GM19328 (cell line): Measurements from ENCODE around the gene MRPL53.

ENCODE experiments used
- ATAC-seq: cut with Tn5 transposase; IDR thresholded peaks from one replicate; pipeline ENCODE4 v1.9.1; 2021; ENCODE audit warnings: mild to moderate bottlenecking, moderate library complexity; ENCODE audit not compliant: unreplicated experiment

MRPL53 gene

GRCh38 chr2:74429487-74430451 lies 42.7 kb downstream of the MRPL53 start:
- ATAC-seq = no peak

DNA sequence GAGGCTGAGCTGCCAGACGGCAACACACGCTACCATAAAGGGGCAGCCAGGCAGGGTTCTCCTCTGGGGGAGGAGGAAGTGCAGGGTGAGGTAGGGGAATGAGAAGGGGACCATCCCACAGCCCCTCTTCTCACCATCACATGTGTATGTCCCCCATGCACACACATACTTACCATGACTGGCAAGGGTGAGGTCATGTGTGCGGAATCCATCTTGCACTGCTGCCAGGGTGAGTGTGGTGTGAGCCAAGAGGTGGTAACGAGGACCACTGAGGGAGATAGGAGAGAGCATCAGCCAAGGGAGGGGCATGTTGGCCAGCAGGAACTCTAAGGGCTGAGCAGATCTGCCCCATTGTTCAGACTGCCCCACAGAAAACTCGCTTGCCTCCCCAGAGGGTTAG lies 43.8 kb downstream of the MRPL53 start:
- ATAC-seq = no peak

DNA sequence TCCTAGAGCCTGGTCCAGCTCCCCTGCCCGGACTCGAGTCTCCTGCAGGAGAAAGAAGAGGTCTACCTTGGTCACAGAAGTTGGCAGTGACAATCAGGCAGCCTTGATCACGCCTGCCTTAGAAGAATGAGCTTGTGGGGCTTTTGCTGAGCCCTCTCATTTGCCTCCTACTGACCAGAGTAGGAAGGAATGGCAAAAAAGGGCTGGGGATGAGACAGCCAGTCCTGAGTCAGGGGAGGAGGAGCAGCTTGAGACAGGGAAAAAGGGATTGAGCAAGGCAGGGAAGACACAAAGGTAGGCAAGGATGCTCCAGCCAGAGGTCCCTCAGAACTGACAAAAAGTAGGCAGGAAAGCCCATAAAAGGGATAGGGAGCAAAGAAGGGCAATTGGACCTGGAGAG lies 44.9 kb downstream of the MRPL53 start:
- ATAC-seq = no peak

DNA sequence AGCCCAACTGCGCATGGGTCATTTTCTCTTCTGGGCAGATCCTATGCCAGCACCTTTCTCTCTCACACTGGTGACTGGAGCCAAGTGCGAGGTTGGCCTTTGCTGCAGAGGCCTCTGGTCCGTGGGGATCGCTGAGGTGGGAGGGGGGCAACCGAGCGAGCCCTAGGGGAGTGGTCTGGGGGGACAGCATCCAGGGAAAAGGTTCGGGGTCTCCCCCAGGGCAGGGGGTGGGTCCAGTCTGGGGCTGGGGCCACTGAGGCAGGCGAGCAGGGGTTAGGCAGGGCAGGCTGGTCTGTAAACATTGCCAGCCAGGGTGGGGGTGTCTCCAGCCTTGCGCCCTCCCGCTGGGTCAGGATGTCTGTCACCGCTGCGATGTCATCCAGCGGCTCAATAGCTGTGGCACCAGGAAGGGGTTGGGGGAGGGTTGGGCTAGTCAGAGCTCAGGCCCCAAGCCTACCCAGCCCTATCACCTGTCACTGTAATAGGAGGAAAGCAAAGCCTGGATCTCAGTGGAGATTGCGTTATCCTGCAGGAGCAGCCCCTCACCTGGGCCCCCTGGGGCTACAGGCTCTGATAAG lies 46.2 kb downstream of the MRPL53 start:
- ATAC-seq = no peak

- no peak for ATAC-seq
These were observed 47.0 kb downstream of the MRPL53 start for GRCh38 chr2:74425523-74425922.

- no peak for ATAC-seq
These were observed 47.5 kb downstream of the MRPL53 start for GRCh38 chr2:74424995-74425406.

GRCh38 chr2:74424139-74424992 lies 48.1 kb downstream of the MRPL53 start:
- no peak for ATAC-seq

DNA sequence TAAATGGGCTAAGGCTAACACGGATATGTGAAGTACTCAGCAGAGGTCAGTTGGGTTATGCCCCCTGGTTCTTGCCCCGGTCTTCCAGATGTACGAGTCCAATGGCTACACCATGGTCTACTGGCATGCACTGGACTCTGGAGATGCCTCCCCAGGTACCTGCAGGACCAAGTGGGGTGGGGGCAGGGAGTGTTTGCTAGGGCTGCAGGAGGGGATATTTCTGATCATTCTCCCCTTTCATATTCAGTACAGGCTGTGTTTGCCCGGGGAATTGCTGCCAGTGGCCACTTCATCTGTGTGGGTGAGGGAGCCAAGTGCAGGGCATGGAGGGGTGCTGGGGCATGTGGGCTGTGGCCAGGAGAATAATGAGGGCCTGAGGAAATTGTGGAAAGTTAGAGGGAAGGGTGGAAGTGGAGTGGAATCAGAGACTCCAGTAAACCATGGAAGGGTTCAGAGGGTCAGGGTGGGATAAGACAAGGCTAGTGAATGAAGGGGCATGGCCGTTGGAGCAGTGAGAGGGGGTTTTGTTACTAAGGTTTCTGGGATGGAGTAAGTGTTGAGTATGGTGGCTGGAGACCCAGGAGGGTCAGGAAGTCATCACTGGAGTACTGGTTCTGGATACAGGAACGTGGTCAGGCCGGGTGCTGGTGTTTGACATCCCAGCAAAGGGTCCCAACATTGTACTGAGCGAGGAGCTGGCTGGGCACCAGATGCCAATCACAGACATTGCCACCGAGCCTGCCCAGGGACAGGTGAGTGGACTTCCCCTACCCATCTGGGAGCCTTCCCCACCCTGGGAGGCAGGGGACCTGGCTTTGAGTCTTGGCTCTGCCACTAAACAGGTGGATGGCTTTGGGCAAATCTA lies 49.0 kb downstream of the MRPL53 start:
- no peak for ATAC-seq
